ENCODE results near the gene NDUFA3.

Gene NDUFA3

GRCh38 chr19:54152878-54153524 lies 50.3 kb downstream of the NDUFA3 start:
- POLR2A ChIA-PET, result no interaction called here
- CTCF ChIA-PET, result no interaction called here
- TF ChIP-seq, protein P1, sequence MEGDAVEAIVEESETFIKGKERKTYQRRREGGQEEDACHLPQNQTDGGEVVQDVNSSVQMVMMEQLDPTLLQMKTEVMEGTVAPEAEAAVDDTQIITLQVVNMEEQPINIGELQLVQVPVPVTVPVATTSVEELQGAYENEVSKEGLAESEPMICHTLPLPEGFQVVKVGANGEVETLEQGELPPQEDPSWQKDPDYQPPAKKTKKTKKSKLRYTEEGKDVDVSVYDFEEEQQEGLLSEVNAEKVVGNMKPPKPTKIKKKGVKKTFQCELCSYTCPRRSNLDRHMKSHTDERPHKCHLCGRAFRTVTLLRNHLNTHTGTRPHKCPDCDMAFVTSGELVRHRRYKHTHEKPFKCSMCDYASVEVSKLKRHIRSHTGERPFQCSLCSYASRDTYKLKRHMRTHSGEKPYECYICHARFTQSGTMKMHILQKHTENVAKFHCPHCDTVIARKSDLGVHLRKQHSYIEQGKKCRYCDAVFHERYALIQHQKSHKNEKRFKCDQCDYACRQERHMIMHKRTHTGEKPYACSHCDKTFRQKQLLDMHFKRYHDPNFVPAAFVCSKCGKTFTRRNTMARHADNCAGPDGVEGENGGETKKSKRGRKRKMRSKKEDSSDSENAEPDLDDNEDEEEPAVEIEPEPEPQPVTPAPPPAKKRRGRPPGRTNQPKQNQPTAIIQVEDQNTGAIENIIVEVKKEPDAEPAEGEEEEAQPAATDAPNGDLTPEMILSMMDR (IDR thresholded peaks at IDR 0.05; ENCODE audit: control extremely low read depth, extremely low read depth, low read depth, missing control alignments), result no peak
- DNase-seq (ENCODE audit: extremely low spot score), result no peak

GRCh38 chr19:54153731-54154326 lies 51.2 kb downstream of the NDUFA3 start:
- ChIA-PET POLR2A (no interaction called here), CTCF (no interaction called here)
- DNase-seq (ENCODE audit: extremely low spot score), result no peak
- TF ChIP-seq, protein P1 (IDR thresholded peaks at IDR 0.05; ENCODE audit: control extremely low read depth, extremely low read depth, low read depth, missing control alignments), result no peak

DNA sequence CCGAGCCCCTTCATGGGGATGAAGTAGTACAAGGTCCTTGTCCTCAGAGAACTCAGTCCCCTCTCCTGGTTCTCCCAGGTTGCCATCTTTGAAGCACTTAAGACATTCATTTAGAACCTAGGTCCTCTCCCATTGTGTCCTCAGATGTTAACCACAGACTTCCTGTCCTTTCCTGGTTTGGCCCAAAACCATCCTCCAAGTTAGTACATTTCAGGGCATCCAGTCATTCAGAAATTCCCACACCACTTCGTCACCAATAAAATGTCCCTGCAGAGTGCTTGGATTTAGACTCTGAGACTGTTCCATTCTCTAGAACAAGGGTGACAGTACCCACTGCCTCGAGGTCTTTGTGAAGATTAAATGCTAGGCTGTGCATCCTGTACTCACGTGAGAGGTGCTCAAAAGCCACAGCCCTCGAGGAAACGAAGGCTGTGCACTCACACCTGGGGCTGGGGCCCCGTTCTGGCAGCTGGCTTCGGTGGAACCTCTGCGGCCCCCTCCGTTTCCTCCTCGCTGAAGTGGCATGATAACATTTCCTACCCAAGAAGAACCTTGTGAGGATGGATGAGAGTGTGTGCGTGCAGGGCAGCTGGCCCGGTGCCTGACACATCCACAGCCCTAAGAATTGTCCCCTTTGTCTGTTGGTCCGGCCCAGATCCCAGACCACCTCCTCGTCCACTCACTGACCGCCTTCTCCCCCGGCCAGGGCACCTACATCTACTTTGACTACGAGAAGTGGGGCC lies 52.1 kb downstream of the NDUFA3 start:
- POLR2A ChIA-PET, result no interaction called here
- DNase-seq (ENCODE audit: extremely low spot score), result no peak
- TF ChIP-seq, protein P1 (IDR thresholded peaks at IDR 0.05; ENCODE audit: control extremely low read depth, extremely low read depth, low read depth, missing control alignments), result no peak
- CTCF ChIA-PET, result no interaction called here

- CTCF ChIA-PET, result interaction anchor here (0.9 kb wide), 1 partner anchor 13 kb away, joined by 3 read pairs; no protein-coding TSS in a partner anchor
- POLR2A ChIA-PET, result interaction anchor here (1.3 kb wide), 1 partner anchor 19 kb away, joined by 3 read pairs; no protein-coding TSS in a partner anchor
- DNase-seq (ENCODE audit: extremely low spot score), result no peak
- TF ChIP-seq, protein P1 (IDR thresholded peaks at IDR 0.05; ENCODE audit: control extremely low read depth, extremely low read depth, low read depth, missing control alignments), result no peak
Measured at GRCh38 chr19:54155694-54156093, 53.0 kb downstream of the NDUFA3 start.

DNA sequence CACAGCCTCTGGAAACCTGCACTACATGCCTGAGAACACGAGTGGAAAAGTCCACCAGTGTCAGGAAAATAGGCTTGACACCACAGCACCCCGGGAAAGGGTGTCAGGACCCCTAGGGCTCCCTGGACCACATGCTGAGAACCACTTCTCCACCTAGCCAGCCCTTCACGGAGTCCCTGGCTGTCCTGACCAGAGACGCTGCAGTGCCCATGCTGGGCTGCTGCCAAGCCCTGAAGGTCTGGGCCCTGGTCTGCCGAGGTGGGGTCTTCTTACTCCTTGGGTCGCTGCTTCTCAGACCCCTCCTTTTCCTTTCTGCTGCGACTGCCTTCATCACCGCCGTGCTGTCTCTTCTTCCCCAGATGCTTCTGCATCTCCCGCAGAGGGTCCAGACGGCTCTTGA lies 53.8 kb downstream of the NDUFA3 start:
- TF ChIP-seq, protein P1 (IDR thresholded peaks at IDR 0.05; ENCODE audit: control extremely low read depth, extremely low read depth, low read depth, missing control alignments), result no peak
- DNase-seq (ENCODE audit: extremely low spot score), result no peak
- POLR2A ChIA-PET, result interaction anchor here (1.3 to 1.4 kb wide), 2 partner anchors 20 to 33 kb away, joined by 3 to 5 read pairs; partner anchors contain the start of gene MBOAT7
- CTCF ChIA-PET, result no interaction called here

- POLR2A ChIA-PET, result interaction anchor here (1.3 to 1.4 kb wide), 2 partner anchors 20 to 32 kb away, joined by 3 to 5 read pairs; partner anchors contain the start of gene MBOAT7
- TF ChIP-seq, protein P1 (IDR thresholded peaks at IDR 0.05; ENCODE audit: control extremely low read depth, extremely low read depth, low read depth, missing control alignments), result no peak
- CTCF ChIA-PET, result interaction anchor here (1.2 kb wide), 1 partner anchor 18 kb away, joined by 3 read pairs; no protein-coding TSS in a partner anchor
Measured at GRCh38 chr19:54156953-54157352, 54.3 kb downstream of the NDUFA3 start.

More at GRCh38 chr19:54156953-54157352, 54.3 kb downstream of the NDUFA3 start:
- DNase-seq (ENCODE audit: extremely low spot score), result no peak

Measured in GM10248 (cell line).